SK-N-SH (cell line): ENCODE results near the gene EZR. TPM values are rescaled to one million over a fixed set of nuclear protein-coding genes. Genes with fewer than 3 reads are reported as not detected.

ENCODE experiments used
- CTCF ChIA-PET: fragments of 300-600, 350-600 bp; formaldehyde crosslinking; extraction: SDS; loops from one replicate; lab custom pipeline; 2021; lab: Yijun Ruan, JAX
- POLR2A ChIA-PET: fragments of 350-600 bp; sonication (Branson Sonifier 250); formaldehyde crosslinking; extraction: SDS; loops from one replicate; lab custom pipeline; 2020; ENCODE audit warnings: antibody characterized with exemption, inconsistent platforms; lab: Yijun Ruan, JAX
- DNase-seq: peaks from one replicate; pipeline ENCODE4 v3.0.0; 2012
- H2AFZ ChIP-seq: fragments of 200-600 bp; sonication (generic); 2 replicates; pipeline ENCODE4 v1.8.1; 2016; ENCODE audit warnings: antibody characterized with exemption, mild to moderate bottlenecking, low read depth
- H3F3A ChIP-seq: fragments of 200-600 bp; sonication (generic); replicated peaks from 2 replicates; pipeline ENCODE3; 2016; ENCODE audit warnings: antibody characterized with exemption, mild to moderate bottlenecking; ENCODE audit not compliant: insufficient read depth
- H3K27ac ChIP-seq, 2 experiments: fragments of 200-500 bp in 1 of 2; fragments of 200-600 bp in 1 of 2; sonication (Bioruptor generic) in 1 of 2; sonication (generic), shearing (Covaris generic) in 1 of 2; 2 replicates each; pipeline versions ENCODE4 v1.5.1 to v1.6.1; 2014 to 2016; ENCODE audit warnings: low read depth in 2 of 2, inconsistent platforms in 1 of 2, low read length in 1 of 2, mild to moderate bottlenecking in 1 of 2, mixed read lengths in 1 of 2
- H3K27me3 ChIP-seq: fragments of 200-600 bp; sonication (generic), shearing (Covaris generic); 2 replicates; pipeline ENCODE4 v1.6.1; 2016; ENCODE audit warnings: mixed run types; ENCODE audit not compliant: insufficient read depth
- H3K36me3 ChIP-seq, 2 experiments: fragments of 200-500 bp in 1 of 2; fragments of 200-600 bp in 1 of 2; sonication (Bioruptor generic) in 1 of 2; sonication (generic) in 1 of 2; replicated peaks in 1 of 2; 2 replicates each; pipeline versions ENCODE3 to v1.5.1; 2014 to 2016; ENCODE audit warnings: low read length in 1 of 2, mild to moderate bottlenecking in 1 of 2; ENCODE audit not compliant: insufficient read depth in 2 of 2, control insufficient read depth in 1 of 2
- H3K4me1 ChIP-seq, 2 experiments: fragments of 200-500 bp in 1 of 2; fragments of 200-600 bp in 1 of 2; sonication (Bioruptor generic) in 1 of 2; sonication (generic), shearing (Covaris generic) in 1 of 2; 2 replicates each; pipeline versions ENCODE4 v1.5.1 to v1.6.1; 2014 to 2016; ENCODE audit warnings: low read depth in 1 of 2, low read length in 1 of 2, mixed run types in 1 of 2; ENCODE audit not compliant: insufficient read depth in 2 of 2, control insufficient read depth in 1 of 2
- H3K4me2 ChIP-seq: fragments of 200-600 bp; sonication (generic), shearing (Covaris generic); 2 replicates; pipeline ENCODE4 v1.6.1; 2017; ENCODE audit warnings: mixed run types
- H3K4me3 ChIP-seq, 2 experiments: fragments of 200-500 bp in 1 of 2; fragments of 200-600 bp in 1 of 2; sonication (Bioruptor generic) in 1 of 2; sonication (generic), shearing (Covaris generic) in 1 of 2; 2 replicates each; pipeline versions ENCODE4 v1.5.1 to v1.8.1; 2014 to 2016; ENCODE audit warnings: low read depth in 2 of 2, inconsistent platforms in 1 of 2, low read length in 1 of 2, mild to moderate bottlenecking in 1 of 2, mixed read lengths in 1 of 2, moderate library complexity in 1 of 2
- H3K79me2 ChIP-seq: fragments of 200-600 bp; sonication (generic); 2 replicates; pipeline ENCODE4 v1.8.1; 2017; ENCODE audit warnings: mild to moderate bottlenecking; ENCODE audit not compliant: insufficient read depth
- H3K9ac ChIP-seq: fragments of 200-600 bp; sonication (generic); 2 replicates; pipeline ENCODE4 v1.6.1; 2017; ENCODE audit warnings: mixed run types
- H3K9me2 ChIP-seq: fragments of 200-600 bp; sonication (generic); 2 replicates; pipeline ENCODE4 v1.6.1; 2017; ENCODE audit warnings: mixed run types
- H3K9me3 ChIP-seq: fragments of 200-600 bp; sonication (generic); 2 replicates; pipeline ENCODE4 v1.6.1; 2017; ENCODE audit warnings: mixed run types, mild to moderate bottlenecking, moderate library complexity
- H4K20me1 ChIP-seq: fragments of 200-600 bp; sonication (generic); 2 replicates; pipeline ENCODE4 v1.6.1; 2017; ENCODE audit warnings: mild to moderate bottlenecking, mixed run types; ENCODE audit not compliant: insufficient read depth
- EZH2phosphoT487 ChIP-seq: fragments of 200-600 bp; sonication (generic); IDR thresholded peaks from 2 replicates; pipeline ENCODE4 v1.6.1; 2017; ENCODE audit warnings: low read depth, mixed run types, mild to moderate bottlenecking, antibody characterized with exemption, moderate library complexity, borderline replicate concordance
- FOSL2 ChIP-seq: IDR thresholded peaks from 2 replicates; pipeline ENCODE4 v1.4.0; 2012; ENCODE audit warnings: low read depth, mild to moderate bottlenecking, moderate library complexity, borderline replicate concordance
- FOXJ3 ChIP-seq: sonication (generic); formaldehyde crosslinking; IDR thresholded peaks from 2 replicates; pipeline ENCODE4 v1.5.1; 2020; ENCODE audit warnings: mild to moderate bottlenecking, missing genetic modification reagents
- GATA2 ChIP-seq: sonication (generic); formaldehyde crosslinking; IDR thresholded peaks from 2 replicates; pipeline ENCODE4 v1.5.0; 2020; ENCODE audit warnings: mild to moderate bottlenecking, missing genetic modification reagents
- MEF2A ChIP-seq: IDR thresholded peaks from 2 replicates; pipeline ENCODE4 v1.4.0; 2012; ENCODE audit warnings: low read depth, borderline replicate concordance
- NFIC ChIP-seq: IDR thresholded peaks from 2 replicates; pipeline ENCODE4 v1.4.0; 2012; ENCODE audit warnings: borderline replicate concordance
- NRF1 ChIP-seq: IDR thresholded peaks from 2 replicates; pipeline ENCODE4 v1.6.1; 2012; ENCODE audit warnings: low read depth, mild to moderate bottlenecking, low read length
- RAD21 ChIP-seq: IDR thresholded peaks from 2 replicates; pipeline ENCODE4 v1.6.1; 2012; ENCODE audit warnings: mild to moderate bottlenecking, low read length
- RCOR1 ChIP-seq: fragments of 150-350 bp; IDR thresholded peaks from 2 replicates; pipeline ENCODE4 v1.6.1; 2017; ENCODE audit warnings: antibody characterized with exemption, low read length
- RFX5 ChIP-seq: IDR thresholded peaks from 2 replicates; pipeline ENCODE4 v1.6.1; 2012; ENCODE audit warnings: mild to moderate bottlenecking, improper control_type of control experiment, low read length
- SMC3 ChIP-seq: IDR thresholded peaks from 2 replicates; pipeline ENCODE4 v1.6.1; 2012; ENCODE audit warnings: low read depth, low read length, improper control_type of control experiment
- TEAD4 ChIP-seq: IDR thresholded peaks from 2 replicates; pipeline ENCODE4 v1.4.0; 2012; ENCODE audit warnings: mild to moderate bottlenecking, borderline replicate concordance; ENCODE audit not compliant: insufficient read depth
- USF1 ChIP-seq: IDR thresholded peaks from 2 replicates; pipeline ENCODE4 v1.4.0; 2012; ENCODE audit warnings: low read depth, borderline replicate concordance
- WGBS: methylation state at CpG from one replicate; pipeline ENCODE4 v1.1.6; 2017; ENCODE audit warnings: low lambda C conversion rate; 5-methylcytosine and 5-hydroxymethylcytosine counted together
- polyA plus RNA-seq, 3 experiments: library from polyadenylated mRNA; depleted of rRNA; stranded (reverse); fragments of >200 nt; gene quantifications; 2 replicates each; pipeline ENCODE4 v1.2.3, GENCODE V29; 2012
- TF ChIP-seq, protein P1 (sequence below): IDR thresholded peaks from 2 replicates; pipeline ENCODE4 v1.4.0; 2012; ENCODE audit warnings: low read depth, borderline replicate concordance
- TF ChIP-seq, protein P2 (sequence below): fragments of 200-600 bp; sonication (generic); IDR thresholded peaks from 2 replicates; pipeline ENCODE4 v1.6.1; 2017; ENCODE audit warnings: antibody characterized with exemption, mild to moderate bottlenecking, moderate library complexity
- TF ChIP-seq, protein P3 (sequence below): fragments of 150-350 bp; IDR thresholded peaks from 2 replicates; pipeline ENCODE4 v1.6.1; 2017; ENCODE audit warnings: antibody characterized with exemption, low read length, low read depth, borderline replicate concordance

EZR gene
- polyA plus RNA-seq, 1 of the 3 experiments (the other 2 are of a cell fraction), result 92.0 TPM

GRCh38 chr6:158843751-158844683 is 24.8 kb upstream of the EZR start:
- no peaks in the 10 kb centered on the region for H3K4me1 ChIP-seq
- H3K36me3 ChIP-seq, result no peaks in the 10 kb centered on the region
- no peak for TF ChIP-seq TEAD4
- TF ChIP-seq, protein P1, sequence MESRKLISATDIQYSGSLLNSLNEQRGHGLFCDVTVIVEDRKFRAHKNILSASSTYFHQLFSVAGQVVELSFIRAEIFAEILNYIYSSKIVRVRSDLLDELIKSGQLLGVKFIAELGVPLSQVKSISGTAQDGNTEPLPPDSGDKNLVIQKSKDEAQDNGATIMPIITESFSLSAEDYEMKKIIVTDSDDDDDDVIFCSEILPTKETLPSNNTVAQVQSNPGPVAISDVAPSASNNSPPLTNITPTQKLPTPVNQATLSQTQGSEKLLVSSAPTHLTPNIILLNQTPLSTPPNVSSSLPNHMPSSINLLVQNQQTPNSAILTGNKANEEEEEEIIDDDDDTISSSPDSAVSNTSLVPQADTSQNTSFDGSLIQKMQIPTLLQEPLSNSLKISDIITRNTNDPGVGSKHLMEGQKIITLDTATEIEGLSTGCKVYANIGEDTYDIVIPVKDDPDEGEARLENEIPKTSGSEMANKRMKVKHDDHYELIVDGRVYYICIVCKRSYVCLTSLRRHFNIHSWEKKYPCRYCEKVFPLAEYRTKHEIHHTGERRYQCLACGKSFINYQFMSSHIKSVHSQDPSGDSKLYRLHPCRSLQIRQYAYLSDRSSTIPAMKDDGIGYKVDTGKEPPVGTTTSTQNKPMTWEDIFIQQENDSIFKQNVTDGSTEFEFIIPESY, result no peak
- TF ChIP-seq RCOR1, result no peak
- TF ChIP-seq, protein P2, sequence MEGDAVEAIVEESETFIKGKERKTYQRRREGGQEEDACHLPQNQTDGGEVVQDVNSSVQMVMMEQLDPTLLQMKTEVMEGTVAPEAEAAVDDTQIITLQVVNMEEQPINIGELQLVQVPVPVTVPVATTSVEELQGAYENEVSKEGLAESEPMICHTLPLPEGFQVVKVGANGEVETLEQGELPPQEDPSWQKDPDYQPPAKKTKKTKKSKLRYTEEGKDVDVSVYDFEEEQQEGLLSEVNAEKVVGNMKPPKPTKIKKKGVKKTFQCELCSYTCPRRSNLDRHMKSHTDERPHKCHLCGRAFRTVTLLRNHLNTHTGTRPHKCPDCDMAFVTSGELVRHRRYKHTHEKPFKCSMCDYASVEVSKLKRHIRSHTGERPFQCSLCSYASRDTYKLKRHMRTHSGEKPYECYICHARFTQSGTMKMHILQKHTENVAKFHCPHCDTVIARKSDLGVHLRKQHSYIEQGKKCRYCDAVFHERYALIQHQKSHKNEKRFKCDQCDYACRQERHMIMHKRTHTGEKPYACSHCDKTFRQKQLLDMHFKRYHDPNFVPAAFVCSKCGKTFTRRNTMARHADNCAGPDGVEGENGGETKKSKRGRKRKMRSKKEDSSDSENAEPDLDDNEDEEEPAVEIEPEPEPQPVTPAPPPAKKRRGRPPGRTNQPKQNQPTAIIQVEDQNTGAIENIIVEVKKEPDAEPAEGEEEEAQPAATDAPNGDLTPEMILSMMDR, result no peak
- H4K20me1 ChIP-seq, result no peaks in the 10 kb centered on the region
- H3K79me2 ChIP-seq, result no peaks in the 10 kb centered on the region
- H3K9me2 ChIP-seq, result no peaks in the 10 kb centered on the region
- CTCF ChIA-PET, result interaction anchor here (1.2 kb wide), 1 partner anchor 140 kb away, joined by 3 read pairs; no protein-coding TSS in a partner anchor
- no peaks in the 10 kb centered on the region for H3K9me3 ChIP-seq
- no peak overlapping the region for H3K4me2 ChIP-seq
- 75% methylated on average over 10 of the region's 10 CpGs for WGBS
- no peak for DNase-seq
- H2AFZ ChIP-seq, result no peak overlapping the region
- no peaks in the 10 kb centered on the region for H3F3A ChIP-seq
- POLR2A ChIA-PET, result no interaction called here
- H3K27me3 ChIP-seq, result no peaks in the 10 kb centered on the region
- H3K27ac ChIP-seq, result no peak overlapping the region
- no peak overlapping the region for H3K4me3 ChIP-seq
- no peak overlapping the region for H3K9ac ChIP-seq

DNA sequence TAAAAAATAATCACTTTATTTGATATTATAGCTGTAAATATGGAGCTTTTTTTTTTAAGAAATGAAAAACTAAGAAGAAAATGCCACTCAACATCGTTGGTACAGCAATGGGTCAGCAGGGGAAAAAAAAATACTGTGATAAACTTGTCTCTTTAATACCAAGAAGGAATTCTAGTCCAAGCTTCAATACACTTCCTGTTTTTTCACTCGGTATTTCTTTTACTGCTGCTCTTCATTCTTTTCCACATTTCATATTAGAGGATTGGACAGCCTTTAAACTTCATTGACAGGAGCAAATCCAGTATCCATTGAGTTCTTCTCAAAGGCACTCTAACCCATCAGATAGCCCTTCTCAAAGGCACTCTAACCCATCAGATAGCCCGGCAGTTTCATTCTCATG is 22.2 kb upstream of the EZR start:
- POLR2A ChIA-PET, result no interaction called here
- no peak overlapping the region for H3K27ac ChIP-seq
- H3K27me3 ChIP-seq, result no peaks in the 10 kb centered on the region
- H3F3A ChIP-seq, result no peaks in the 10 kb centered on the region
- H3K9me3 ChIP-seq, result no peaks in the 10 kb centered on the region
- H3K4me2 ChIP-seq, result no peak overlapping the region
- H3K79me2 ChIP-seq, result no peaks in the 10 kb centered on the region
- no peak for DNase-seq
- peaks cover 0 to 16% of the 10 kb centered on the region in 2 experiments; a peak in 2 of 4 replicates for H3K4me1 ChIP-seq
- WGBS, result 69% methylated on average over 3 of the region's 3 CpGs
- H4K20me1 ChIP-seq, result no peaks in the 10 kb centered on the region
- H3K4me3 ChIP-seq, result no peak overlapping the region
- CTCF ChIA-PET, result no interaction called here
- H3K9me2 ChIP-seq, result no peaks in the 10 kb centered on the region
- no peaks in the 10 kb centered on the region for H3K36me3 ChIP-seq
- H2AFZ ChIP-seq, result no peak overlapping the region
- no peak overlapping the region for H3K9ac ChIP-seq
- TF ChIP-seq NRF1, result no peak
- no peak for TF ChIP-seq MEF2A
- no peak for TF ChIP-seq EZH2phosphoT487
- TF ChIP-seq SMC3, result no peak
- no peak for TF ChIP-seq GATA2
- no peak for TF ChIP-seq RFX5
- TF ChIP-seq FOSL2, result no peak
- no peak for TF ChIP-seq USF1
- TF ChIP-seq, protein P2, result no peak
- TF ChIP-seq RAD21, result no peak
- no peak for TF ChIP-seq RCOR1
- no peak for TF ChIP-seq NFIC
- no peak for TF ChIP-seq FOXJ3 (CRISPR knock-in tag)
- TF ChIP-seq, protein P3, sequence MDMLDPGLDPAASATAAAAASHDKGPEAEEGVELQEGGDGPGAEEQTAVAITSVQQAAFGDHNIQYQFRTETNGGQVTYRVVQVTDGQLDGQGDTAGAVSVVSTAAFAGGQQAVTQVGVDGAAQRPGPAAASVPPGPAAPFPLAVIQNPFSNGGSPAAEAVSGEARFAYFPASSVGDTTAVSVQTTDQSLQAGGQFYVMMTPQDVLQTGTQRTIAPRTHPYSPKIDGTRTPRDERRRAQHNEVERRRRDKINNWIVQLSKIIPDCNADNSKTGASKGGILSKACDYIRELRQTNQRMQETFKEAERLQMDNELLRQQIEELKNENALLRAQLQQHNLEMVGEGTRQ, result no peak
